PC-3 (cell line): ENCODE results near the gene PPP1CC. TPM values are rescaled to one million over a fixed set of nuclear protein-coding genes. Genes with fewer than 3 reads are reported as not detected.

ENCODE experiments used
- ATAC-seq: fragments of 200-7000 bp; cut with Tn5 transposase; 2 replicates; pipeline ENCODE4 v1.9.1; 2020; ENCODE audit warnings: mild to moderate bottlenecking, moderate library complexity
- BruUV-seq: library from RNA; stranded (reverse); fragments of 400-500 nt; replicated peaks from 2 replicates; lab custom pipeline; 2021; lab: Mats Ljungman, UMichigan
- CTCF ChIA-PET: fragments of 300-600 bp; sonication (Branson Sonifier 250); formaldehyde crosslinking; loops from one replicate; lab custom pipeline; 2022; ENCODE audit warnings: antibody characterized with exemption; lab: Charles Lee
- POLR2A ChIA-PET: fragments of 300-600 bp; sonication (Branson Sonifier 250); formaldehyde crosslinking; loops from one replicate; lab custom pipeline; 2022; ENCODE audit warnings: antibody characterized with exemption; ENCODE audit not compliant: unreplicated experiment; lab: Charles Lee
- DNase-seq: peaks from one replicate; pipeline ENCODE4 v3.0.0-alpha.2; 2015
- H2AFZ ChIP-seq: fragments of 300-600 bp; sonication (generic); 2 replicates; pipeline ENCODE4 v1.6.0; 2016; ENCODE audit warnings: antibody characterized with exemption, low read length
- H3F3A ChIP-seq: fragments of 300-600 bp; sonication (generic); one replicate; pipeline ENCODE4 v1.6.0; 2017; ENCODE audit warnings: antibody characterized with exemption, low read length, control low read depth, mild to moderate bottlenecking; ENCODE audit not compliant: unreplicated experiment
- H3K27ac ChIP-seq: fragments of 300-600 bp; sonication (generic); 2 replicates; pipeline ENCODE4 v1.5.1; 2016; ENCODE audit warnings: mild to moderate bottlenecking, low read length
- H3K27me3 ChIP-seq: fragments of 300-600 bp; sonication (generic); 2 replicates; pipeline ENCODE4 v1.6.1; 2016; ENCODE audit warnings: low read length, mixed read lengths
- H3K36me3 ChIP-seq: fragments of 300-600 bp; sonication (generic); 2 replicates; pipeline ENCODE4 v1.6.1; 2016; ENCODE audit warnings: low read depth, mixed run types, low read length, mixed read lengths
- H3K4me1 ChIP-seq: fragments of 300-600 bp; sonication (generic); 2 replicates; pipeline ENCODE4 v1.5.1; 2016; ENCODE audit warnings: low read length; ENCODE audit not compliant: insufficient read depth
- H3K4me2 ChIP-seq: fragments of 300-600 bp; sonication (generic); 2 replicates; pipeline ENCODE4 v1.6.0; 2016; ENCODE audit warnings: low read length
- H3K4me3 ChIP-seq: fragments of 300-600 bp; sonication (generic); 2 replicates; pipeline ENCODE4 v1.5.1; 2016; ENCODE audit warnings: mild to moderate bottlenecking, low read length, mixed read lengths
- H3K79me2 ChIP-seq: fragments of 300-600 bp; sonication (generic); 2 replicates; pipeline ENCODE4 v1.6.1; 2017; ENCODE audit warnings: low read length, mixed read lengths
- H3K9ac ChIP-seq: fragments of 300-600 bp; sonication (generic); 2 replicates; pipeline ENCODE4 v1.6.0; 2016; ENCODE audit warnings: mild to moderate bottlenecking, low read length
- H3K9me2 ChIP-seq: fragments of 300-600 bp; sonication (generic); replicated peaks from 2 replicates; pipeline ENCODE4 v1.6.1; 2016; ENCODE audit warnings: mixed run types, low read length, mixed read lengths
- H3K9me3 ChIP-seq: fragments of 300-600 bp; sonication (generic); 2 replicates; pipeline ENCODE4 v1.6.1; 2016; ENCODE audit warnings: low read length, mixed read lengths
- H4K20me1 ChIP-seq: fragments of 300-600 bp; sonication (generic); 2 replicates; pipeline ENCODE4 v1.6.1; 2016; ENCODE audit warnings: low read length, mixed read lengths
- EZH2 ChIP-seq: fragments of 300-600 bp; sonication (generic); IDR thresholded peaks from one replicate; pipeline ENCODE4 v1.6.1; 2017; ENCODE audit warnings: antibody characterized with exemption, mild to moderate bottlenecking, low read length; ENCODE audit not compliant: unreplicated experiment
- EZH2phosphoT487 ChIP-seq: fragments of 300-600 bp; sonication (generic); IDR thresholded peaks from 2 replicates; pipeline ENCODE4 v1.6.1; 2018; ENCODE audit warnings: mild to moderate bottlenecking, antibody characterized with exemption, low read length, borderline replicate concordance
- intact Hi-C: fragments of 100-400 bp; cut with micrococcal nuclease; formaldehyde crosslinking; loops from 2 replicates; pipeline ENCODE4 v1.9.0; 2023
- total RNA-seq: library from RNA; depleted of rRNA; stranded (reverse); fragments of >200 nt; gene quantifications from 2 replicates; pipeline ENCODE4 v1.2.3, GENCODE V29; 2014
- TF ChIP-seq, protein P1 (sequence below): fragments of 300-600 bp; sonication (generic); conservative IDR thresholded peaks from 2 replicates; pipeline ENCODE4 v1.5.1; 2017; ENCODE audit warnings: antibody characterized with exemption, low read depth, mild to moderate bottlenecking, low read length

The PPP1CC gene
- total RNA-seq, 1 experiment from 2014 or later = 204 TPM

DNA sequence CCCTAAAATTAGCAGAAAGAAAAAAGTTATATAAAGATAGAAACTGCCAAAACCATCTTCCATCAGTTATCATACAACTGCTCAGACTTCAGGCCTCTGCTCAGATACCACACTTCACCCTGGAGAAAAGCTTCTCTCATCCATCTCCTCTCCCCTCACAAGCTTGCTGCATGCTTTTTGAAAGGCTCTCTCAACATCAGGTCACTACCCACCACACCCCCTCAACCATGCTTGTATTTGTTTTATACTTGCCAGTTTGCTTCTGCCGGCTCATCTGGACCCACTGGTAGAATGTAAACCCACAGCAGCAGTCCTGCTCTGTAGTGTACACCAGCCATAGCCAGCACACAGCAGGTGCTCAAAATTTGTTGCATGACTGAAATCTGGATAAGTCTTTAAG is 8.8 kb downstream of the PPP1CC start:
- ATAC-seq (peak; percentile 58), DNase-seq (no peak)
- Histone ChIP-seq H3K27me3 (no peaks in the 10 kb centered on the region), H3F3A (no peaks in the 10 kb centered on the region), H3K4me1 (peaks cover 22% of the 10 kb centered on the region), H4K20me1 (peaks cover 93% of the 10 kb centered on the region), H3K4me2 (no peak overlapping the region; the same call in 1 of the 2 replicates), H3K4me3 (no peak overlapping the region), H3K27ac (no peak overlapping the region), H3K9me2 (no peaks in the 10 kb centered on the region), H3K9ac (no peak overlapping the region), H3K36me3 (peaks cover 63% of the 10 kb centered on the region), H3K79me2 (peaks cover 99% of the 10 kb centered on the region), H3K9me3 (no peaks in the 10 kb centered on the region), H2AFZ (no peak overlapping the region)
- ChIA-PET POLR2A (no interaction called here), CTCF (interaction anchor here (0.8 kb wide), 1 partner anchor 29 kb away, joined by 4 read pairs; no protein-coding TSS in a partner anchor)
- intact Hi-C loops = no loop called here
- TF ChIP-seq EZH2phosphoT487 (no peak), EZH2 (no peak)
- TF ChIP-seq, protein P1, sequence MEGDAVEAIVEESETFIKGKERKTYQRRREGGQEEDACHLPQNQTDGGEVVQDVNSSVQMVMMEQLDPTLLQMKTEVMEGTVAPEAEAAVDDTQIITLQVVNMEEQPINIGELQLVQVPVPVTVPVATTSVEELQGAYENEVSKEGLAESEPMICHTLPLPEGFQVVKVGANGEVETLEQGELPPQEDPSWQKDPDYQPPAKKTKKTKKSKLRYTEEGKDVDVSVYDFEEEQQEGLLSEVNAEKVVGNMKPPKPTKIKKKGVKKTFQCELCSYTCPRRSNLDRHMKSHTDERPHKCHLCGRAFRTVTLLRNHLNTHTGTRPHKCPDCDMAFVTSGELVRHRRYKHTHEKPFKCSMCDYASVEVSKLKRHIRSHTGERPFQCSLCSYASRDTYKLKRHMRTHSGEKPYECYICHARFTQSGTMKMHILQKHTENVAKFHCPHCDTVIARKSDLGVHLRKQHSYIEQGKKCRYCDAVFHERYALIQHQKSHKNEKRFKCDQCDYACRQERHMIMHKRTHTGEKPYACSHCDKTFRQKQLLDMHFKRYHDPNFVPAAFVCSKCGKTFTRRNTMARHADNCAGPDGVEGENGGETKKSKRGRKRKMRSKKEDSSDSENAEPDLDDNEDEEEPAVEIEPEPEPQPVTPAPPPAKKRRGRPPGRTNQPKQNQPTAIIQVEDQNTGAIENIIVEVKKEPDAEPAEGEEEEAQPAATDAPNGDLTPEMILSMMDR = no peak
- BruUV-seq = no TSS peak

DNA sequence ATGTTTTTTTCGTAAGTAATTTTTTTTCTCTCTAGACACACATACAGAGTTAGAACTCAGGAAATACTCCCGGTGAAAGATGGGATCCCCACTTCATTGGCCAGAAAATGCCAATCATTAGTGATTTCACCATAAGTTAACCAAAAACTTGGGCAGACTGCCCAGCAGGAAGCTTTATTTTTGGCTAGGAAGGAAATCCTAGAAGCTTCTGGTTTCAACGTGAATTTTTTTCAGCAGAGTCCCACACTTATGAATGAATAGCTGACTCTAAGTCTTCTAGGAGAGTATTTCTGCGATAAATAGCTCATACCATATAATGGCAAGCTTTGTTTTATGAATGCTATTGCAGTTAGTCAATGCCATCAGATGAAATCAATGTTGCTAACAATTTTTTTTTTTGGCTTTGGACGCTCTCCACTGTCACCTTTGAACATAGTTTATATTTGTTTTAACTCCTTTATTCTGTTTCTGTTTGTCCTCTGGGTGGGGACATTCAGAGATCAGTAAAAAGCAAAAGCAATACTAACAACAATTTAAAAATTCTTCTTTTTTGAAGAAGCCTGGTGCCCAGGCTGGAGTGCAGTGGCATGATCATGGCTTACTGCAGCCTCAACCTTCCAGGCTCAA is 9.5 kb downstream of the PPP1CC start:
- TF ChIP-seq EZH2phosphoT487 (no peak), EZH2 (no peak)
- TF ChIP-seq, protein P1 = no peak
- Histone ChIP-seq H3F3A (no peaks in the 10 kb centered on the region), H3K4me3 (no peak overlapping the region), H2AFZ (no peak overlapping the region), H4K20me1 (peaks cover 93% of the 10 kb centered on the region), H3K27ac (no peak overlapping the region), H3K79me2 (peaks cover 99% of the 10 kb centered on the region), H3K36me3 (peaks cover 70% of the 10 kb centered on the region), H3K4me2 (no peak overlapping the region; the same call in 1 of the 2 replicates), H3K4me1 (peaks cover 15% of the 10 kb centered on the region), H3K9me3 (no peaks in the 10 kb centered on the region), H3K9ac (no peak overlapping the region), H3K9me2 (no peaks in the 10 kb centered on the region), H3K27me3 (no peaks in the 10 kb centered on the region)
- ATAC-seq (peak; percentile 45), DNase-seq (no peak)
- intact Hi-C loops = no loop called here
- BruUV-seq = no TSS peak
- POLR2A ChIA-PET = interaction anchor here (0.7 kb wide), 1 partner anchor 1649 kb away, joined by 3 read pairs; the partner anchor contains the start of gene HECTD4
- CTCF ChIA-PET = interaction anchor here (0.5 to 1.0 kb wide), 3 partner anchors 29 to 95 kb away, joined by 3 to 4 read pairs (median 4); no protein-coding TSS in a partner anchor

DNA sequence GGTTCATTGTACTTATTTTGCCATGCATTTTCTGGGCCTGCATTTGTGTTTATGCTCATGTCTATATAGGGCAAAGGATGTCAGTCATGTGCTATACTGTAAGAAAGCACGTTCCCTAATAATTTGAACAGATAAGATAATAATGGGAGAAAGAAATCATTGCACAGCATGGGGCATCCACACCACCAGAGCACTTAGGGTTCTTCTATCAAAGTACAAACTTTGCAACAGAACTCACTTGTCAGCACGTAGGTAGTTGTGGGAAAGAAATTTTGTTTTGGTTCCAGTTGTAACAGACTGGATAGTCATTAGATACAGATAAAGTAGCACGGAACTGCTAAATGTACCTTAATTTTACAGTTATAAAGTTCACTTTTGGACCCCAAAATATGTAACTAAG is 10.1 kb downstream of the PPP1CC start:
- ChIA-PET CTCF (interaction anchor here (0.5 to 1.0 kb wide), 2 partner anchors 90 to 96 kb away, joined by 3 to 4 read pairs; no protein-coding TSS in a partner anchor), POLR2A (no interaction called here)
- ATAC-seq = no peak
- no TSS peak for BruUV-seq
- H3K27ac ChIP-seq = no peak overlapping the region
- H2AFZ ChIP-seq = no peak overlapping the region
- peaks cover 9% of the 10 kb centered on the region; the same call in 1 of the 2 replicates for H3K4me1 ChIP-seq
- intact Hi-C loops = no loop called here
- peaks cover 97% of the 10 kb centered on the region for H3K79me2 ChIP-seq
- no peaks in the 10 kb centered on the region for H3K27me3 ChIP-seq
- TF ChIP-seq EZH2phosphoT487 (no peak), EZH2 (no peak)
- TF ChIP-seq, protein P1 = no peak
- DNase-seq = no peak
- H4K20me1 ChIP-seq = peaks cover 86% of the 10 kb centered on the region
- no peaks in the 10 kb centered on the region for H3F3A ChIP-seq
- H3K4me3 ChIP-seq = no peak overlapping the region
- no peaks in the 10 kb centered on the region for H3K9me3 ChIP-seq
- no peaks in the 10 kb centered on the region for H3K9me2 ChIP-seq
- no peak overlapping the region for H3K9ac ChIP-seq
- peaks cover 65% of the 10 kb centered on the region for H3K36me3 ChIP-seq
- no peak overlapping the region for H3K4me2 ChIP-seq
